Skeletal muscle tissue (tissue), 4 donors: ENCODE results near the gene CHTF18. TPM values are rescaled to one million over a fixed set of nuclear protein-coding genes. Genes with fewer than 3 reads are reported as not detected.
"Not testable (repeated sequence)": the region's sequence is repeated elsewhere in the genome, so short reads cannot be mapped to it uniquely, and the experiment has no call there.

Source experiments
- H3K27ac ChIP-seq: one replicate; pipeline ENCODE4 v1.7.0; 2013; ENCODE audit warnings: mild to moderate bottlenecking, low read depth, low read length, inconsistent platforms
- H3K27me3 ChIP-seq, 3 donors: one replicate each; pipeline ENCODE4 v1.7.0; 2013; ENCODE audit warnings: low read length in 3 of 3; ENCODE audit not compliant: control insufficient read depth in 3 of 3, insufficient read depth in 3 of 3
- H3K36me3 ChIP-seq, 3 donors: one replicate each; pipeline ENCODE4 v1.7.0; 2013; ENCODE audit warnings: low read length in 3 of 3; ENCODE audit not compliant: control insufficient read depth in 3 of 3, insufficient read depth in 3 of 3
- H3K4me1 ChIP-seq, 3 donors: one replicate each; pipeline ENCODE4 v1.7.0; 2013; ENCODE audit warnings: low read length in 3 of 3, mild to moderate bottlenecking in 3 of 3; ENCODE audit not compliant: control insufficient read depth in 3 of 3, insufficient read depth in 3 of 3
- H3K4me3 ChIP-seq, 3 donors: one replicate each; pipeline ENCODE4 v1.7.0; 2013; ENCODE audit warnings: low read length in 3 of 3
- H3K9ac ChIP-seq, 3 donors: one replicate each; pipeline ENCODE4 v1.7.0; 2013; ENCODE audit warnings: low read length in 3 of 3, mild to moderate bottlenecking in 3 of 3, moderate library complexity in 2 of 3, low read depth in 1 of 3
- H3K9me3 ChIP-seq, 3 donors: one replicate each; pipeline ENCODE4 v1.7.0; 2013; ENCODE audit warnings: low read length in 3 of 3; ENCODE audit not compliant: control insufficient read depth in 3 of 3
- total RNA-seq: library from RNA; depleted of rRNA; stranded (reverse); fragments of >200 nt; gene quantifications from one replicate; pipeline ENCODE4 v1.2.3, GENCODE V29; 2014
- donor health status: Osteomylitis.

CHTF18 gene
- total RNA-seq, 1 donor from 2014 or later, result 4.2 TPM

- Histone ChIP-seq H3K36me3 (no peaks in the 10 kb centered on the region), H3K9ac (no peak overlapping the region), H3K4me3 (no peak overlapping the region), H3K9me3 (peaks cover 0 to 2% (median 0%) of the 10 kb centered on the region in 3 donors), H3K27ac (no peak overlapping the region), H3K27me3 (peaks cover 67 to 79% (median 74%) of the 10 kb centered on the region in 3 donors), H3K4me1 (no peaks in the 10 kb centered on the region)
Measured at GRCh38 chr16:814974-815373, 26.6 kb downstream of the CHTF18 start.

- H3K4me1 ChIP-seq, result no peaks in the 10 kb centered on the region
- no peaks in the 10 kb centered on the region for H3K36me3 ChIP-seq
- no peak overlapping the region for H3K9ac ChIP-seq
- no peak overlapping the region for H3K4me3 ChIP-seq
- peaks cover 62 to 71% (median 71%) of the 10 kb centered on the region in 3 donors for H3K27me3 ChIP-seq
- peaks cover 0 to 2% (median 0%) of the 10 kb centered on the region in 3 donors for H3K9me3 ChIP-seq
- H3K27ac ChIP-seq, result no peak overlapping the region
Measured at GRCh38 chr16:815861-816260, 27.4 kb downstream of the CHTF18 start.

GRCh38 chr16:817001-817906, 28.8 kb downstream of the CHTF18 start:
- Histone ChIP-seq H3K27ac (no peak overlapping the region), H3K4me1 (no peaks in the 10 kb centered on the region), H3K9ac (no peak overlapping the region), H3K36me3 (no peaks in the 10 kb centered on the region), H3K4me3 (no peak overlapping the region), H3K9me3 (no peaks in the 10 kb centered on the region), H3K27me3 (peaks cover 62 to 71% (median 62%) of the 10 kb centered on the region in 3 donors)

- Histone ChIP-seq H3K9me3 (no peaks in the 10 kb centered on the region), H3K27ac (no peak overlapping the region), H3K36me3 (no peaks in the 10 kb centered on the region), H3K4me3 (no peak overlapping the region), H3K9ac (no peak overlapping the region), H3K27me3 (peaks cover 61 to 72% (median 64%) of the 10 kb centered on the region in 3 donors), H3K4me1 (no peaks in the 10 kb centered on the region)
Measured at GRCh38 chr16:818132-818531, 29.7 kb downstream of the CHTF18 start.

GRCh38 chr16:818592-818991, 30.2 kb downstream of the CHTF18 start:
- no peak overlapping the region for H3K4me3 ChIP-seq
- H3K27ac ChIP-seq, result no peak overlapping the region
- no peak overlapping the region for H3K9ac ChIP-seq
- H3K4me1 ChIP-seq, result no peaks in the 10 kb centered on the region
- no peaks in the 10 kb centered on the region for H3K9me3 ChIP-seq
- H3K27me3 ChIP-seq, result peaks cover 57 to 68% (median 64%) of the 10 kb centered on the region in 3 donors
- no peaks in the 10 kb centered on the region for H3K36me3 ChIP-seq

GRCh38 chr16:819336-820043, 31.1 kb downstream of the CHTF18 start:
- H3K27me3 ChIP-seq, result peaks cover 55 to 66% (median 63%) of the 10 kb centered on the region in 3 donors

GRCh38 chr16:820044-820408, 31.6 kb downstream of the CHTF18 start:
- peaks cover 59 to 71% (median 67%) of the 10 kb centered on the region in 3 donors for H3K27me3 ChIP-seq
- not testable (repeated sequence) for H3K27ac ChIP-seq, H3K4me3 ChIP-seq, H3K36me3 ChIP-seq, H3K9me3 ChIP-seq, H3K9ac ChIP-seq, H3K4me1 ChIP-seq

More at GRCh38 chr16:819336-820043, 31.1 kb downstream of the CHTF18 start:
- H3K4me3 ChIP-seq, result no peak overlapping the region
- no peak overlapping the region for H3K27ac ChIP-seq
- H3K36me3 ChIP-seq, result no peaks in the 10 kb centered on the region
- no peaks in the 10 kb centered on the region for H3K4me1 ChIP-seq
- H3K9ac ChIP-seq, result no peak overlapping the region
- no peaks in the 10 kb centered on the region for H3K9me3 ChIP-seq

GRCh38 chr16:820748-821147, 32.3 kb downstream of the CHTF18 start:
- Histone ChIP-seq H3K4me3 (no peak overlapping the region), H3K9ac (no peak overlapping the region), H3K9me3 (no peaks in the 10 kb centered on the region), H3K4me1 (peaks cover 3 to 5% (median 3%) of the 10 kb centered on the region in 3 donors), H3K27ac (no peak overlapping the region), H3K36me3 (no peaks in the 10 kb centered on the region), H3K27me3 (peaks cover 63 to 74% (median 70%) of the 10 kb centered on the region in 3 donors)

- no peak overlapping the region for H3K27ac ChIP-seq
- H3K27me3 ChIP-seq, result peaks cover 62 to 72% (median 68%) of the 10 kb centered on the region in 3 donors
- peaks cover 3 to 5% (median 3%) of the 10 kb centered on the region in 3 donors for H3K4me1 ChIP-seq
- H3K9me3 ChIP-seq, result no peaks in the 10 kb centered on the region
- no peak overlapping the region for H3K9ac ChIP-seq
- H3K36me3 ChIP-seq, result no peaks in the 10 kb centered on the region
- no peak overlapping the region for H3K4me3 ChIP-seq
Measured at GRCh38 chr16:821751-822150, 33.3 kb downstream of the CHTF18 start.
